ENCODE results near the gene IL9. TPM values are rescaled to one million over a fixed set of nuclear protein-coding genes. Genes with fewer than 3 reads are reported as not detected.

IL9 gene
- total RNA-seq, 2 donors from 2014 or later = not detected

- no peaks in the 10 kb centered on the region for H3K36me3 ChIP-seq (replicated peaks in 1 of 2; ENCODE audit: insufficient read depth in 1 of 2, low read depth in 2 of 2)
- intact Hi-C loops (cut with DNase I) = no loop called here
- H3K4me3 ChIP-seq = no peak overlapping the region
- DNase-seq (no peak), ATAC-seq (no peak)
- no peak for TF ChIP-seq CTCF (IDR thresholded peaks at IDR 0.05)
- no peak for TF ChIP-seq POLR2A (IDR thresholded peaks at IDR 0.05)
- H3K27me3 ChIP-seq = no peaks in the 10 kb centered on the region
- H3K4me1 ChIP-seq = no peaks in the 10 kb centered on the region
- no peak overlapping the region for H3K27ac ChIP-seq
- 72 to 79% methylated on average over 4 of the region's 4 CpGs for WGBS, 2 donors
- no peaks in the 10 kb centered on the region for H3K9me3 ChIP-seq
These were observed 14.4 kb downstream of the IL9 start for GRCh38 chr5:135881244-135881643.

- no peaks in the 10 kb centered on the region for H3K4me1 ChIP-seq
- H3K36me3 ChIP-seq (replicated peaks in 1 of 2; ENCODE audit: insufficient read depth in 1 of 2, low read depth in 2 of 2) = no peaks in the 10 kb centered on the region
- no peak overlapping the region for H3K4me3 ChIP-seq
- TF ChIP-seq POLR2A (IDR thresholded peaks at IDR 0.05) (no peak), CTCF (IDR thresholded peaks at IDR 0.05) (no peak)
- ATAC-seq (no peak), DNase-seq (no peak)
- no peaks in the 10 kb centered on the region for H3K27me3 ChIP-seq
- intact Hi-C loops (cut with DNase I) = no loop called here
- H3K27ac ChIP-seq = no peak overlapping the region
- no peaks in the 10 kb centered on the region for H3K9me3 ChIP-seq
- WGBS, 2 donors = 84 to 93% methylated on average over 7 of the region's 7 CpGs
These were observed 14.8 kb downstream of the IL9 start for GRCh38 chr5:135880801-135881200.

GRCh38 chr5:135880278-135880677, 15.4 kb downstream of the IL9 start:
- H3K27me3 ChIP-seq = no peaks in the 10 kb centered on the region
- 82 to 83% methylated on average over 3 of the region's 3 CpGs for WGBS, 2 donors
- no peaks in the 10 kb centered on the region for H3K9me3 ChIP-seq
- intact Hi-C loops (cut with DNase I) = no loop called here
- TF ChIP-seq POLR2A (IDR thresholded peaks at IDR 0.05) = no peak
- no peak for TF ChIP-seq CTCF (IDR thresholded peaks at IDR 0.05)
- H3K36me3 ChIP-seq (replicated peaks in 1 of 2; ENCODE audit: insufficient read depth in 1 of 2, low read depth in 2 of 2) = no peaks in the 10 kb centered on the region
- H3K4me3 ChIP-seq = no peak overlapping the region
- no peak overlapping the region for H3K27ac ChIP-seq
- no peak for ATAC-seq
- DNase-seq = no peak
- H3K4me1 ChIP-seq = no peaks in the 10 kb centered on the region

GRCh38 chr5:135879591-135879990, 16.1 kb downstream of the IL9 start:
- H3K4me1 ChIP-seq = no peaks in the 10 kb centered on the region
- H3K4me3 ChIP-seq = no peak overlapping the region
- no peak overlapping the region for H3K27ac ChIP-seq
- intact Hi-C loops (cut with DNase I) = no loop called here
- no peaks in the 10 kb centered on the region for H3K9me3 ChIP-seq
- WGBS, 2 donors = 87 to 100% methylated on average over 2 to 3 of the region's 3 CpGs
- no peaks in the 10 kb centered on the region for H3K36me3 ChIP-seq (replicated peaks in 1 of 2; ENCODE audit: insufficient read depth in 1 of 2, low read depth in 2 of 2)
- DNase-seq (no peak), ATAC-seq (no peak)
- no peak for TF ChIP-seq POLR2A (IDR thresholded peaks at IDR 0.05)
- TF ChIP-seq CTCF (IDR thresholded peaks at IDR 0.05) = no peak
- no peaks in the 10 kb centered on the region for H3K27me3 ChIP-seq

GRCh38 chr5:135878156-135878620, 17.5 kb downstream of the IL9 start:
- WGBS, 2 donors = 51 to 68% methylated on average over 4 of the region's 4 CpGs
- Histone ChIP-seq H3K36me3 (replicated peaks in 1 of 2; ENCODE audit: insufficient read depth in 1 of 2, low read depth in 2 of 2) (no peaks in the 10 kb centered on the region), H3K4me3 (no peak overlapping the region), H3K27me3 (no peaks in the 10 kb centered on the region), H3K9me3 (no peaks in the 10 kb centered on the region), H3K4me1 (no peaks in the 10 kb centered on the region), H3K27ac (peak overlapping the region in 1 of 4 donors; percentile 19)
- DNase-seq = peak in 1 of 4 donors; percentile 29
- TF ChIP-seq CTCF (IDR thresholded peaks at IDR 0.05) (no peak), POLR2A (IDR thresholded peaks at IDR 0.05) (no peak)
- peak; percentile 65 for ATAC-seq
- intact Hi-C loops (cut with DNase I) = no loop called here

All from body of pancreas (tissue), 4 donors.